ENCODE results near the gene IL4R. TPM values are rescaled to one million over a fixed set of nuclear protein-coding genes. Genes with fewer than 3 reads are reported as not detected.
A peak's percentile ranks its signal among the peaks of the same experiment; 100 is the strongest.

Gene IL4R
- total RNA-seq, 1 experiment from 2014 or later: 12.0 TPM

DNA sequence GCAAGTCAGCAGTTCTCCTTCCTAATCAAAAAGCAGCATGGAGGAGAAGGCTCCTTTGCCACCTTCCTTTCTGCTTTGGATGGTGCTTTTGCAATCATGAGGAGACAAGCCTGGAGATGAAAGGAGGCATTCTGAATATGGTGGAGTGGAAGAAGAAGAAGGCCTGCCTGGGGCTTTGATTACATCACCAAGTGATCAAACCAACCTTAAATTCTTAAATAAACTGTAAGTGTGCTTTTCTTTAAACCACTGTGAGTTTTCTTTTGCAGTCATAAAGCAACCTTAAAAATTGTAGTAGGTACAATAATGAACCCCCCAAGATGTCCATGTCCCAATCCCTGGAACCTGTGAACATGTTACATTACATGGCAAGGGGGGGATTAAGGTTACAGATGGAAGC is 56.5 kb downstream of the IL4R start:
- Histone ChIP-seq H3K9me3 (ENCODE audit: low read length) (no peaks in the 10 kb centered on the region; the same call in 1 of the 2 replicates), H3K9me2 (replicated peaks; ENCODE audit: insufficient read depth, low read length) (no peaks in the 10 kb centered on the region), H3K9ac (ENCODE audit: low read length) (no peak overlapping the region), H3K4me3 (ENCODE audit: low read length) (no peak overlapping the region), H3K36me3 (ENCODE audit: insufficient read depth, low read length) (no peaks in the 10 kb centered on the region), H4K20me1 (ENCODE audit: insufficient read depth, low read depth, low read length) (no peaks in the 10 kb centered on the region), H3K79me2 (ENCODE audit: low read length) (no peaks in the 10 kb centered on the region), H3K27ac (ENCODE audit: low read length) (no peak overlapping the region), H3K27me3 (ENCODE audit: low read length) (no peaks in the 10 kb centered on the region), H3K4me2 (ENCODE audit: low read depth, low read length, poor library complexity, severe bottlenecking) (no peak overlapping the region), H2AFZ (ENCODE audit: low read length) (no peak overlapping the region), H3K4me1 (ENCODE audit: low read length) (peaks cover 11% of the 10 kb centered on the region)
- no peak for DNase-seq

DNA sequence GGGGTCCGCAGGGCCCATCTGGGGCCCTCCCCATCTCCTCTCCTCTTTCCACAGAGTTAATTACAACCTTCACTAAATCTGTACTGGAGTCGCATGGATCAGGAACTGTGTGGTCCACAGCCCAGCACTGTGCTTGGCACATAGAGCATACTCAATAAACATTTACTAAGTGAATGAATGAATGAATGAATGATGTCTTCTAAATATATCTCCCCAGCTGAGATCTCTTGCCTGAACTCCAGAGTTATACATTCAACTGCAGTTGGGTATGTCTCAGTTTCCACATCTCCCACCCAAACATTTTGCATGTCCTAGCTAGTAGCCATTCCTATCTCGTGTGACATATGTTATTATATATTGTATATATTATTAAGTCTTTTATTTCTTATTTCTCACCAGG is 59.5 kb downstream of the IL4R start:
- no peak overlapping the region for H2AFZ ChIP-seq (ENCODE audit: low read length)
- H3K4me3 ChIP-seq (ENCODE audit: low read length): no peak overlapping the region
- H3K36me3 ChIP-seq (ENCODE audit: insufficient read depth, low read length): no peaks in the 10 kb centered on the region
- H3K79me2 ChIP-seq (ENCODE audit: low read length): no peaks in the 10 kb centered on the region
- H3K9me3 ChIP-seq (ENCODE audit: low read length): no peaks in the 10 kb centered on the region; the same call in 1 of the 2 replicates
- no peaks in the 10 kb centered on the region for H3K27me3 ChIP-seq (ENCODE audit: low read length)
- peaks cover 16% of the 10 kb centered on the region for H3K4me1 ChIP-seq (ENCODE audit: low read length)
- H4K20me1 ChIP-seq (ENCODE audit: insufficient read depth, low read depth, low read length): no peaks in the 10 kb centered on the region
- H3K27ac ChIP-seq (ENCODE audit: low read length): no peak overlapping the region
- H3K4me2 ChIP-seq (ENCODE audit: low read depth, low read length, poor library complexity, severe bottlenecking): no peak overlapping the region
- H3K9me2 ChIP-seq (replicated peaks; ENCODE audit: insufficient read depth, low read length): no peaks in the 10 kb centered on the region
- H3K9ac ChIP-seq (ENCODE audit: low read length): no peak overlapping the region
- DNase-seq: no peak

DNA sequence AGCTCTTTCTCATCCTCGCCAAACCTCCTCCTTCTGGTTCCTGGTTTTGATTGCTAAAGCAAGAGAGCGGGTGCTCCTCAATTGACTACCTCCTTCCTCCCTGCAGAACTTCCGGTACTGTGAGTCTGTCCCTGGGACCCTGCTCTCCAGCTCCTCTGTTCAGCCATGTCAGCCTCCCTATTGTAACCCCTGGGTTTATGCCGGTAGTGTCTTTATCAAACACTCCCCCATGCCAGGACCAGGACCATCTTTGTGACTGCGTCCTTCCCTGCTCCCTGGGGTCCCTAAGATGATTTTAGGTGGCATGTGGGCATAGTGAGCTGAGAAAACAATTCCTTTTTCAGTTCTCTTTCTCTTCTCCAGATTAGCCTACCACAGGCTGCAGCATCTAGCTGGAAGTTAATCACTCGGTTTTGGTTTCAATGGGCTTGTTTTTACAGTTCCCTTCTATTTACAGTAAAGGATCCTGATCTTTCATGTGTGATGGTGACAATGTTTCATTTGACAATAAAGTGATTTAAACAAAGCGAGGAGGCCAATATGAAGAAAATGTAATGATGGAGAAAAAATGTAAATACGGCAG is 60.5 kb downstream of the IL4R start:
- Histone ChIP-seq H3K36me3 (ENCODE audit: insufficient read depth, low read length) (no peaks in the 10 kb centered on the region), H3K4me2 (ENCODE audit: low read depth, low read length, poor library complexity, severe bottlenecking) (no peak overlapping the region), H3K27me3 (ENCODE audit: low read length) (no peaks in the 10 kb centered on the region), H3K9me2 (replicated peaks; ENCODE audit: insufficient read depth, low read length) (no peaks in the 10 kb centered on the region), H4K20me1 (ENCODE audit: insufficient read depth, low read depth, low read length) (no peaks in the 10 kb centered on the region), H3K9me3 (ENCODE audit: low read length) (no peaks in the 10 kb centered on the region; the same call in 1 of the 2 replicates), H3K79me2 (ENCODE audit: low read length) (no peaks in the 10 kb centered on the region), H3K4me3 (ENCODE audit: low read length) (no peak overlapping the region), H3K4me1 (ENCODE audit: low read length) (peaks cover 16% of the 10 kb centered on the region), H2AFZ (ENCODE audit: low read length) (no peak overlapping the region), H3K27ac (ENCODE audit: low read length) (no peak overlapping the region), H3K9ac (ENCODE audit: low read length) (no peak overlapping the region)
- DNase-seq: no peak

DNA sequence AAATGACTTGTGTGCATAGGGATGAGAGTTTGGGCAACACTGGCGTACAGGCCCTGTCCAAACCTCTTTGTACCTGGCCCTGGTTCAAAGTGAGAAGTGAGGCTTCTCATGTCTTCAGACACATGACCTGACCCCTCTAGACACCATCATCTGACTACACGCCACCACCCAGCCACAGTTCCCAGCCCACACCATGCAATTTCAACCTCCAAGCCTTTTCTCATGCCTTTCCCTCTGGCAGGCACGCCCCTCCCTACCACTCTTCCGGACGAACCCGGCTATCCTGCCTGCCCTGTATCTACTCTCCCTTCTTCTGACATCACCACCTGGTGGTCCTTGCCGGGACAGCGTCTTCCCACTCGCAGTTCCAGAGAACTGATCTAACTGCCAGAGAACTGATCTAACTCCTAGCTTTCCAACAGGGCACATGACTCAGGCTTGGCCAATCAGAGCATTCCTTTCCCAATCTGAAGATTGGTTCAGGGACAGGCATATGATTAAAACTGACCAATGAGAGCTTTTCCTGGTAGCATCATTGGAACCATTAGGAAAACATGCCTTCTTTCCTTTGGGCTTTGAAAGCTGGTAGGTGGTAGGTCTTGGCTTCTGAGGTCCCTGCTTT is 61.1 kb downstream of the IL4R start:
- H3K4me1 ChIP-seq (ENCODE audit: low read length): peaks cover 16% of the 10 kb centered on the region
- DNase-seq: peak; percentile 64
- H4K20me1 ChIP-seq (ENCODE audit: insufficient read depth, low read depth, low read length): no peaks in the 10 kb centered on the region
- H3K36me3 ChIP-seq (ENCODE audit: insufficient read depth, low read length): no peaks in the 10 kb centered on the region
- no peaks in the 10 kb centered on the region for H3K9me2 ChIP-seq (replicated peaks; ENCODE audit: insufficient read depth, low read length)
- no peaks in the 10 kb centered on the region for H3K27me3 ChIP-seq (ENCODE audit: low read length)
- H3K4me3 ChIP-seq (ENCODE audit: low read length): no peak overlapping the region
- H3K9ac ChIP-seq (ENCODE audit: low read length): no peak overlapping the region
- H3K79me2 ChIP-seq (ENCODE audit: low read length): no peaks in the 10 kb centered on the region
- H3K9me3 ChIP-seq (ENCODE audit: low read length): no peaks in the 10 kb centered on the region; the same call in 1 of the 2 replicates
- H3K4me2 ChIP-seq (ENCODE audit: low read depth, low read length, poor library complexity, severe bottlenecking): no peak overlapping the region
- H2AFZ ChIP-seq (ENCODE audit: low read length): no peak overlapping the region
- no peak overlapping the region for H3K27ac ChIP-seq (ENCODE audit: low read length)

DNA sequence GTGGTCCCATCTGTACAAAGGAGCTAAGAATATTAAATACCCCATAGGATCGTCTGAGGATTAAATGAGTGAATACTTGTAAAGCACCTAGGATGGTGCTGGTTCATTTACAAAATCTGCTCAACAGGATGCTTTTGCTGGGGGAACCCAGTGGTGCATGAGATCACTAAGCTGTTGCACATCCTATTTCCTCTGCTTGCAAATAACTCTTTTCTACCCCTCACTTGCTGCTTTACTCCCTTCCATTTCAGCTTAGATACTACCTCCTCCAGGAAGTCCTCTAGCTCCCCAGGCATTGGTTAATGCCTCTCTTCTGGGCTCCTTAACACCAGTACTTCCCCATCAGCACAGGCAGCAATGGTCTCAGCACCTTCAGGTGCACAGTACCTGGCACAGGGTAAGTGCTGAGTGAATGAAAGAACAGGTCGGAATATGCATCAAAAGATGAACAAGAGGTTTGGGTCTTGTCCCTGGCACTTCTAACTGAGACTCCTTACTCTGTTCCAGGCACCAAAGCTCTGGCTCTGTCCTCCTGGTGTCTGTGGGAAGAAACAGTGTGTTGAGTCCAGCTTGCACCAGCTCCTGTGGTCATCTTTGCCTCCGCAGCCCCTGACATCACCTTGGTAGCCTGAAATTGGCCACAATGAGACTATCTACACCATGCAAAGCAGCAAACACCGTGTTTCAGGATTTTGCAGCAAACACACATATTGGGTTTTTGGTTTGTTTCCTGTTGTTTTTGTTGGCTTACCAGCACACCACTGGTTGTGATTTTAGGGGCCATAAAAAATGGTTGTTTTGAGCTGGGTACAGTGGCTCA is 64.1 kb downstream of the IL4R start:
- peak; percentile 75 for DNase-seq
- Histone ChIP-seq H3K4me1 (ENCODE audit: low read length) (peaks cover 16% of the 10 kb centered on the region), H3K4me2 (ENCODE audit: low read depth, low read length, poor library complexity, severe bottlenecking) (peak overlapping the region; percentile 1), H3K4me3 (ENCODE audit: low read length) (no peak overlapping the region), H2AFZ (ENCODE audit: low read length) (no peak overlapping the region), H3K79me2 (ENCODE audit: low read length) (no peaks in the 10 kb centered on the region), H3K9me3 (ENCODE audit: low read length) (no peaks in the 10 kb centered on the region), H3K9me2 (replicated peaks; ENCODE audit: insufficient read depth, low read length) (no peaks in the 10 kb centered on the region), H3K36me3 (ENCODE audit: insufficient read depth, low read length) (no peaks in the 10 kb centered on the region), H3K27me3 (ENCODE audit: low read length) (no peaks in the 10 kb centered on the region), H4K20me1 (ENCODE audit: insufficient read depth, low read depth, low read length) (no peaks in the 10 kb centered on the region), H3K9ac (ENCODE audit: low read length) (no peak overlapping the region), H3K27ac (ENCODE audit: low read length) (no peak overlapping the region)

DNA sequence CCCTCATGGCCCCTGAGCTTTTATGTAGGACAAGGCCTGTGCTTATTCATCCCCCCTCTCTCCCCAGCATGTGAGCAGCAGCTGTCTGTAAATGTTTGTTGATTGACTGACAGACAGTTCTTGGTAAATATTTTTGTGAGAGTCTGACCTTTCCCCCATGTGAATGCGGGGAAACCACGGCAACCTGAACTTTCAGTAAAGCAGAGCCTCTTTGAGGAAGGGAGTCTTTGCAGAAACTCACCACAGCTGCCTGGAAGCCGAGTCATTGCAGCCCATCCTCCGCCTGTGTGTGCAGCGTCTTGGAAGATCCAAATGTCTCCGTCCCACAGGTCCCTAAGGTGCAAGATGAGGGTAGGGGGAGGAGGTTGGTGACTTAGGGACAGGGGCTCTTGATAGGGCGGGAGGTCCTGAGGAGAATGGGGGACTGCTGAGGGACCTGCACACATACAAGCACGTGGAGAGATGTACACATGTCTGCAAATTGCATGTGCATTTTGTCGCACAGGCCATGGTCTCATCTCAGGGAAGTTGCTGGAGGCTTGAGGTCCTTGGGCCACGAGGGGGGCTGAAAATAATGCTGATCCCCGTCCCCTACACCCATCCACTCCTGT is 65.2 kb downstream of the IL4R start:
- H3K9ac ChIP-seq (ENCODE audit: low read length): no peak overlapping the region
- H3K36me3 ChIP-seq (ENCODE audit: insufficient read depth, low read length): no peaks in the 10 kb centered on the region
- no peak overlapping the region for H3K4me2 ChIP-seq (ENCODE audit: low read depth, low read length, poor library complexity, severe bottlenecking)
- H2AFZ ChIP-seq (ENCODE audit: low read length): no peak overlapping the region
- DNase-seq: no peak
- no peak overlapping the region for H3K4me3 ChIP-seq (ENCODE audit: low read length)
- no peak overlapping the region for H3K27ac ChIP-seq (ENCODE audit: low read length)
- H3K27me3 ChIP-seq (ENCODE audit: low read length): no peaks in the 10 kb centered on the region
- no peaks in the 10 kb centered on the region for H4K20me1 ChIP-seq (ENCODE audit: insufficient read depth, low read depth, low read length)
- peaks cover 16% of the 10 kb centered on the region for H3K4me1 ChIP-seq (ENCODE audit: low read length)
- H3K9me3 ChIP-seq (ENCODE audit: low read length): no peaks in the 10 kb centered on the region
- H3K9me2 ChIP-seq (replicated peaks; ENCODE audit: insufficient read depth, low read length): no peaks in the 10 kb centered on the region
- H3K79me2 ChIP-seq (ENCODE audit: low read length): no peaks in the 10 kb centered on the region

DNA sequence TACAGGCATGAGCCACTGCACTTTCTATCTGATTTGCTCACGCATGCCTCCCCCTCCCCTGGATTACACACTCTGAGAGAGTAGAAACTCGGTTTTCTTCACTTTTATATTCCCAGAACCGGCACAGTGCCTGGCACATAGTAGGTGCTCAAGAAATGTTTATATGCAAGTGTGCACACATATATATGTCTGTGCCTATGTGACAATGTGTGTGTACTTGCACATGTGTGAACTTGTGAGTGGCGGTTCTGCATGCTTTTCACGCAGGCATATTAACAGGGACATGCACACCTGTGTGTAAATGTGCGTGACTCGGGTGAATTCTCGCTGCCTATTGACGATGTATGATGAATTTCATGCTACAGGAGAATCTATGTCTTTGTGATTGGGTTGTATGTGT is 66.1 kb downstream of the IL4R start:
- Histone ChIP-seq H3K9me2 (replicated peaks; ENCODE audit: insufficient read depth, low read length) (no peaks in the 10 kb centered on the region), H4K20me1 (ENCODE audit: insufficient read depth, low read depth, low read length) (no peaks in the 10 kb centered on the region)
- no peak for DNase-seq

DNA sequence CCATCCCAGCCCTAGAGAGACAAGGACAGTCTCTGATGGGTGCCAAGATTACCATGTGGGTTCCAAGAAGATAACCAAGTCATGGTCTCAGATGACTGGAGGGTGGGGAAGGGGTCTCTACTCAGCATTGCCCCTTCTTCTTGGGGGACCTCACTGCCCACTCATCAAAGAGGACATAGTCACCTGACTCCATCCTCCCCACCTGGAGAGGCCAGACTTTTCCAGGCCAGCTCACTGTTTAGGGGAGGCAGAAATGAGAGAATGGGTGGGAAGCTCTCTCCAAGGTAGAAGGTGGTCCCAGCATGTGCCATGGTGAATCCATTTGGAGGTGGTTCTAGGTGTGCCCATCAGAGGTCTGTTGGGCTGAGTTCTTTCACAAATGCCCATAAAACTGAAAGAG is 67.5 kb downstream of the IL4R start:
- H3K9ac ChIP-seq (ENCODE audit: low read length): no peak overlapping the region
- H3K4me2 ChIP-seq (ENCODE audit: low read depth, low read length, poor library complexity, severe bottlenecking): no peak overlapping the region
- 0 out of 2 replicates have a peak, but pooled peaks cover 3% of the 10 kb centered on the region for H3K27me3 ChIP-seq (ENCODE audit: low read length)
- H3K9me2 ChIP-seq (replicated peaks; ENCODE audit: insufficient read depth, low read length): no peaks in the 10 kb centered on the region
- no peak overlapping the region for H2AFZ ChIP-seq (ENCODE audit: low read length)
- H3K27ac ChIP-seq (ENCODE audit: low read length): no peak overlapping the region
- no peak for DNase-seq
- no peaks in the 10 kb centered on the region for H3K9me3 ChIP-seq (ENCODE audit: low read length)
- no peak overlapping the region for H3K4me3 ChIP-seq (ENCODE audit: low read length)
- peaks cover 12% of the 10 kb centered on the region for H3K4me1 ChIP-seq (ENCODE audit: low read length)
- no peaks in the 10 kb centered on the region for H3K79me2 ChIP-seq (ENCODE audit: low read length)
- no peaks in the 10 kb centered on the region for H4K20me1 ChIP-seq (ENCODE audit: insufficient read depth, low read depth, low read length)
- H3K36me3 ChIP-seq (ENCODE audit: insufficient read depth, low read length): no peaks in the 10 kb centered on the region

More for the DNA sequence above, 66.1 kb downstream of the IL4R start:
- Histone ChIP-seq H3K27me3 (ENCODE audit: low read length) (0 out of 2 replicates have a peak, but pooled peaks cover 3% of the 10 kb centered on the region), H3K4me1 (ENCODE audit: low read length) (peaks cover 12% of the 10 kb centered on the region), H3K27ac (ENCODE audit: low read length) (no peak overlapping the region), H3K36me3 (ENCODE audit: insufficient read depth, low read length) (no peaks in the 10 kb centered on the region), H3K4me3 (ENCODE audit: low read length) (no peak overlapping the region), H2AFZ (ENCODE audit: low read length) (no peak overlapping the region), H3K9ac (ENCODE audit: low read length) (no peak overlapping the region), H3K79me2 (ENCODE audit: low read length) (no peaks in the 10 kb centered on the region), H3K4me2 (ENCODE audit: low read depth, low read length, poor library complexity, severe bottlenecking) (no peak overlapping the region), H3K9me3 (ENCODE audit: low read length) (no peaks in the 10 kb centered on the region)
